ENCODE data around the gene LRP1-AS. TPM values are rescaled to one million over a fixed set of nuclear protein-coding genes. Genes with fewer than 3 reads are reported as not detected.

Gene LRP1-AS
- total RNA-seq, 2 experiments from 2014 or later: not detected

DNA sequence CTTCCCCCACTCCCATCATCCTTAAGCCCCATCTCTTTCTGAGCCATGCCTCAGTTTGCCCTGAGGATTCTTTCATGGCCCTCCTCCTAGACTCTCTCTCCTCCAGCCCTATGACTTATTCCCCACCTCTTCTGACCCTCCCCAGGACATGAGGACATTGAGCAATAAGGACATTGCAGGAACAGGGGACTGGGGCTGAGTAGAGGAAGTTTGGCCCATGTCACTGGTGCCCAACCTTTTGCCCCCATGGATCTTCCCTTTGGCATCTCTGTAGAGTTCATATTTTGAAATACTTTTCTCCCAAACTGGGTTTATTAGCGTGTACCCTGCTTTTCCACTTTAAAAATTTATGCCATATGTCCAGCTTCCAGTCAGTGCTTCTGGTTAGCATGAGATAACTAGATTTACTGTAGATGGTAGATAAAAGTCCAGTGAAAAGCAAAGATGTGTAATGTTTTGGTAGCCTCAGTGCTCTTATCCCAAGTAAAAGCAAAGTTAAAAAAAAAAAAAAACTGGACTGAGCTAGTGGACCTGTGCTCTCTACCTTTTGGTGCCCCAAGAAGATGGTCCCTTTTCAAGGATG lies 6.1 kb upstream of the LRP1-AS start:
- peaks cover 7% of the 10 kb centered on the region for H3K4me1 Mint-ChIP-seq
- H3K9me3 Mint-ChIP-seq (ENCODE audit: low read depth): no peaks in the 10 kb centered on the region
- H3K4me3 Mint-ChIP-seq: no peak overlapping the region
- ATAC-seq (no peak), DNase-seq (no peak)
- H3K27me3 Mint-ChIP-seq: peaks cover 3% of the 10 kb centered on the region
- no peak overlapping the region for H3K27ac Mint-ChIP-seq
- CTCF ChIA-PET: interaction anchor here (1.3 kb wide), 1 partner anchor 29 kb away, joined by 3 read pairs; no protein-coding TSS in a partner anchor
- H3K36me3 Mint-ChIP-seq: no peaks in the 10 kb centered on the region

- Mint-ChIP-seq H3K27me3 (peaks cover 3% of the 10 kb centered on the region), H3K4me3 (no peak overlapping the region), H3K36me3 (no peaks in the 10 kb centered on the region), H3K27ac (no peak overlapping the region), H3K4me1 (peaks cover 2% of the 10 kb centered on the region), H3K9me3 (ENCODE audit: low read depth) (no peaks in the 10 kb centered on the region)
- CTCF ChIA-PET: interaction anchor here (1.3 kb wide), 1 partner anchor 30 kb away, joined by 3 read pairs; no protein-coding TSS in a partner anchor
- ATAC-seq (no peak), DNase-seq (no peak)
Measured at GRCh38 chr12:57152639-57153038, 5.2 kb upstream of the LRP1-AS start.

DNA sequence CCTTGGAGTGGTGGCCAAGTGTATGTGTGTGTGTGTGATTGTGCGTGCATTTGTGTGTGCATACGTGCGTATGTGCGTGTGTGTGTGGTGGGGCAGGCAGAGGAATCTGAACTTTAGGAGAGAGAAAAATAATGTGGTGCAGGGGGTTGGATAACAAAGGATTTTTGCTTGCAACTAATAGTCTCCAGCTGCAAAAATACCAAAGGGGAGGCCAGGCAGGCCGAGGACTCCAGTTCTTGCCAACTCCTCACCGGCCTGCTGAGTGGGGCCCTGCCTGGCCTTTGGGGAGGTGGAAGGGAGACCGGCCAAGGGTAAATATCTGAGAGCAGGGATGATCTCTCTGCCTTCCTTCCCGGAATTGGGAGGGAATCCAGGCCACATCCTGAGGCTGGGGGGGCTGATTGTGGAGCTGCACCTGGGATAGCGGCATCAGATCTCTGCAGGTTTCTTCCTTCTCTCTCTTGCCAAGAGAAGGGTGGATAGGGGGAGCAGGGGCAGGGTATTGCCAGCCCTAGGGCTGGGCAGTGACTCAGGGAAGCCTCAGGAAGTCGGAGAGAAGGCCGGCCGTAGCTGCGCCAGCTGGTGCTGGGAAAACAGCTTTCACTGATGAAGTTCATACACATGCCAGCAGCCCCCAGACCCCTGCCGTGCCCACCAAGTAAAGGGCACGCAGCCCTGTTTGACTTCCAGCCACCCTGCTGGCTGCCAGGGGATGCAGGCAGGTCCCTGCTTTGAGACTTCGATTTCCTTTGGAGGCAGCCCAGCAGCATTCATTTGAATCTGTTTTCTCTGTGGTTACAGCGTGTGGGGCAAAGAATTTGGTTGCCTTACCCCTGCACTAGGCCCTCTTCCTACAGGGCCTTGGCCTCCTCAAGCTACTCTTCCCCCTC lies 4.6 kb upstream of the LRP1-AS start:
- H3K27me3 Mint-ChIP-seq: peaks cover 3% of the 10 kb centered on the region
- no peaks in the 10 kb centered on the region for H3K9me3 Mint-ChIP-seq (ENCODE audit: low read depth)
- CTCF ChIA-PET: no interaction called here
- ATAC-seq (no peak), DNase-seq (no peak)
- no peak overlapping the region for H3K27ac Mint-ChIP-seq
- H3K36me3 Mint-ChIP-seq: no peaks in the 10 kb centered on the region
- no peak overlapping the region for H3K4me3 Mint-ChIP-seq
- H3K4me1 Mint-ChIP-seq: no peaks in the 10 kb centered on the region

DNA sequence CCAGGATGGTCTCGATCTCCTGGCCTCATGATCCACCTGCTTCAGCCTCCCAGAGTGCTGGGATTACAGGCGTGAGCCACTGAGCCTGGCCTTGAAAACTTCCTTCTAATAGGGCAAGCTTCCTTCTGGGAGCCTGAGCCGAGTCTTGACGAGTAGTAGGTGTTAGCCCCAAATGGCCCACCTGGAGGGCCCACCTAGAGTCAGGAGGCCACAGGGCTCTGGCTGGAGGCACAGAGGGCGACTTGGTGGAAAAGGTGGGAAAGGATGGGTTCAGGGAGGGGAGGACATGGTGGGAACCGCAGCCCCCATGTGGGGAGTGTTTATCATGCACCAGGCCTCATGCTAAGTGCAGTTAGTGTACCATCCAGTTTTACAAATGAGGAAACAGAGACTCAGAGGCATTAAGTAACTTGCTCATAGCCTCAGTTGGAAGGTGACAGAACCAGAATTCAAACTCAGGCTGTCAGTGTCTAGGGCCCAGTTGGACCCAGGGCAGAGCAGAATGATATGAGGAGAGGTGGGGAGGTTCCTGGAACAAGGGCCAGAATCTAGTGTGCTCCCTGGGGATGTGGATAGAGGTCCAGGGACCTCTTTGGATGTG lies 3.1 kb upstream of the LRP1-AS start:
- H3K27me3 Mint-ChIP-seq: no peaks in the 10 kb centered on the region
- CTCF ChIA-PET: interaction anchor here (3.5 kb wide), 1 partner anchor 26 kb away, joined by 14 read pairs; no protein-coding TSS in a partner anchor
- no peaks in the 10 kb centered on the region for H3K36me3 Mint-ChIP-seq
- no peak for ATAC-seq
- no peak overlapping the region for H3K27ac Mint-ChIP-seq
- no peak overlapping the region for H3K4me3 Mint-ChIP-seq
- DNase-seq: no peak
- no peaks in the 10 kb centered on the region for H3K9me3 Mint-ChIP-seq (ENCODE audit: low read depth)
- no peaks in the 10 kb centered on the region for H3K4me1 Mint-ChIP-seq

DNA sequence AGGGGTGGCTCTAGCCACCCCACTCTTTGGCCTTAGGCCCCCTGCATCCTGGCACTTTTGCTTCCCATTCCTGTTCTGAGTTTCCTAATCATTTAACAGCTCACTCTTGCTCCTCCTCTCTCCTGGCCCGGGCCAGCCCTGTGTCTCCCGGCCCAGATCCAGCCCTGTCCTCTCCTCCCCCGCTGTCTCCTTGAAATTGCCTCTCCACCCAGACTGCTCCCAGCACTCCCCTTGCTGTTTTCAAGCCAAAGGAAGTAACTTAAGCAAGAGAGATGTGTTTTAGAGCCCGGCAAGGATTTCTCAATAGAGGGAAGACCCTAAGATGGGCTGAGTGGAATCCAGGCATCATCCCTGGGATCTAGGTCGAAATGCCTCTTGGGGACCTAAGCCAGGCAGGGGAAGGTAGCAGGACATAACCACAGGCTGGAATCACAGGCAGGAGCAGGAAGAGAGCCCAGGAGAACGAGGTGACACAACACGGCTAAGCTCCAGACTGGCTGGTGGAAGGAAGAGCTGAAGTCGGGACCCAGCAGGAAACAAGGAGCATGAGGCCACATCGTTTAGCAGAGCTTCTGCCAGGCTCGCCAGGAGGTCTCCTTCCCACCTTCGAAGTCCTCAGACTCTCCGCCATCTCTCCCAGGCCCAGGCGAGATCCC lies 2.0 kb upstream of the LRP1-AS start:
- H3K36me3 Mint-ChIP-seq: no peaks in the 10 kb centered on the region
- H3K9me3 Mint-ChIP-seq (ENCODE audit: low read depth): no peaks in the 10 kb centered on the region
- H3K27me3 Mint-ChIP-seq: no peaks in the 10 kb centered on the region
- ATAC-seq: no peak
- H3K27ac Mint-ChIP-seq: no peak overlapping the region
- CTCF ChIA-PET: interaction anchor here (3.5 kb wide), 1 partner anchor 25 kb away, joined by 14 read pairs; no protein-coding TSS in a partner anchor
- no peaks in the 10 kb centered on the region for H3K4me1 Mint-ChIP-seq
- no peak overlapping the region for H3K4me3 Mint-ChIP-seq
- DNase-seq: no peak

DNA sequence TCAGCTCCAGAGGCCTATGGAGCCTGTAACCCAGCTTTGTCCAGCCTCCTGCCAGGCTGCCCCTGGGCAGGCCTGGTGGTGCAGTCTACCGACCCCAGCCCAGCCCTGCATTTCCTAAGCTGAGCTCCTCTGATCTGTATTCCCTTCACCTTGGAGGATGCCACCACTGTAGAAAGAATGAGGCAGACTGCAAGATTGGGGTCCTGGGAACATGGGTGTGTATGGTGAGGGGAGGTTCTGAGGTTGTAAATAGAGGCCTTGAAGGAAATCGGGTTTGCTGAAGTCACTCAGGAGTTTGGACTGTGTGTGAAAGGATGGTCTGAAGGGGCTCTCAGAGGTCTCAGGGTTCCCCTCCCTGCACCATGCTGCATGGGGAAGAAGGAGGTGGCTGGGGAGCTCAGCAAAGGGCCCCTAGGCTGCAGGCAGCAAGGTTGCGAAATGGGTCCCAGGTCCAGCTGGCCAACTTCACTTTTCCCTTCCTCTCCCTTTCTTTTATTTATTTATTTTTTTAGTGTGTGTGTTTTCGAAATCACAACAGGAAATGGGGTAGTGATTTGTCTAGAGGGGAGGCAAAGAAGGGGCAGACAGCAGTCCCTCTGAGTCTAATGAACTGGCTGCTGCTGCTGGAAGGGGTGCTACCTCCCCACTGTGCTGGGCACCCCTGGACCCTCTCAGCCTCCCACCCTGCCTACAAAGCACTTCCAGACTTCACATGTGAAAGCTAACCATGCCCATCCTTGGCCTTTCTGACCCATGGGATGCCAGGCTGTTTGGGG lies 1.2 kb upstream of the LRP1-AS start:
- Mint-ChIP-seq H3K27ac (no peak overlapping the region), H3K27me3 (no peaks in the 10 kb centered on the region), H3K4me3 (no peak overlapping the region), H3K9me3 (ENCODE audit: low read depth) (no peaks in the 10 kb centered on the region), H3K36me3 (no peaks in the 10 kb centered on the region), H3K4me1 (no peaks in the 10 kb centered on the region)
- DNase-seq (no peak), ATAC-seq (no peak)
- CTCF ChIA-PET: interaction anchor here (3.5 kb wide), 1 partner anchor 24 kb away, joined by 14 read pairs; no protein-coding TSS in a partner anchor

DNA sequence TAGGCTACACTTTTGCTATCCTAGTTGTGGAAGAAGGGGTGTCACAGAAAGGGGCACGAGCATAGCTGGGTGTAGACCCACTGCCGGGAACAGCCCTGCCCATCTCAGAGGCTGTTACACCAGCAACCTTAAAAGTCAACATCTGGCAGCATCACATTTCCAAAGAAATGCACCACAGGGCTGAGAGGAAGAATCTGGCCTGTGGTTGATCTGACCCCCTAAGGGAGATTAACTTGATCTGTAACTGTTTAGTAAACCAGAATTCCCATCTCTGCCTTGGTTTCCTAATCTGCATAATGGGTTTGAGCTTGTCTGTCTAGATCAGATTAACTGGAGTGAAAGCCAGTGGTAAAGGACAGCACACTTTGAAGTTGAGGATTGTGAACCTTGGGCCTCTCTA lies 1.3 kb downstream of the LRP1-AS start:
- CTCF ChIA-PET: interaction anchor here (1.7 kb wide), 1 partner anchor 22 kb away, joined by 6 read pairs; no protein-coding TSS in a partner anchor
- ATAC-seq (no peak), DNase-seq (no peak)
- Mint-ChIP-seq H3K4me3 (no peak overlapping the region), H3K36me3 (no peaks in the 10 kb centered on the region), H3K27ac (no peak overlapping the region), H3K9me3 (ENCODE audit: low read depth) (no peaks in the 10 kb centered on the region), H3K4me1 (no peaks in the 10 kb centered on the region), H3K27me3 (no peaks in the 10 kb centered on the region)

- ATAC-seq (no peak), DNase-seq (no peak)
- H3K36me3 Mint-ChIP-seq: no peaks in the 10 kb centered on the region
- CTCF ChIA-PET: interaction anchor here (1.7 kb wide), 1 partner anchor 21 kb away, joined by 6 read pairs; no protein-coding TSS in a partner anchor
- no peaks in the 10 kb centered on the region for H3K9me3 Mint-ChIP-seq (ENCODE audit: low read depth)
- H3K27me3 Mint-ChIP-seq: no peaks in the 10 kb centered on the region
- H3K27ac Mint-ChIP-seq: no peak overlapping the region
- no peaks in the 10 kb centered on the region for H3K4me1 Mint-ChIP-seq
- no peak overlapping the region for H3K4me3 Mint-ChIP-seq
Measured at GRCh38 chr12:57145460-57146059, 1.9 kb downstream of the LRP1-AS start.

DNA sequence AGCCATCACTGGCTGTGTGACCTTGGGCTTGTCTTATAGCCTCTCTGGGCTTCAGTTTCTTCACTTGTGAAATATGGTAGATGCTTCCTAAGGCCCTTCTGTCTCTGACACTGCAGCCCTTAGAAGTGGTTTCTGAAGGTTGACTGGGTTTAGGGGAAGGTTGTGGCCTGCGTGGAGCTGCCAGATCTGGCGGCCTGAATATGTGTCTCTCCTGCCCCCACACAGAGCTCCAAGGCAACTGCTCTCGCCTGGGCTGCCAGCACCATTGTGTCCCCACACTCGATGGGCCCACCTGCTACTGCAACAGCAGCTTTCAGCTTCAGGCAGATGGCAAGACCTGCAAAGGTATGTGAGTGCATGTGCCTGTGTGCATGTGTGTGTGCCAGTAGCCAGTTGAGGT lies 4.0 kb downstream of the LRP1-AS start:
- Mint-ChIP-seq H3K27me3 (no peaks in the 10 kb centered on the region), H3K4me3 (no peak overlapping the region), H3K4me1 (no peaks in the 10 kb centered on the region), H3K27ac (no peak overlapping the region), H3K9me3 (ENCODE audit: low read depth) (no peaks in the 10 kb centered on the region), H3K36me3 (no peaks in the 10 kb centered on the region)
- DNase-seq (no peak), ATAC-seq (peak; percentile 27)
- CTCF ChIA-PET: interaction anchor here (3.7 kb wide), 1 partner anchor 19 kb away, joined by 15 read pairs; no protein-coding TSS in a partner anchor

DNA sequence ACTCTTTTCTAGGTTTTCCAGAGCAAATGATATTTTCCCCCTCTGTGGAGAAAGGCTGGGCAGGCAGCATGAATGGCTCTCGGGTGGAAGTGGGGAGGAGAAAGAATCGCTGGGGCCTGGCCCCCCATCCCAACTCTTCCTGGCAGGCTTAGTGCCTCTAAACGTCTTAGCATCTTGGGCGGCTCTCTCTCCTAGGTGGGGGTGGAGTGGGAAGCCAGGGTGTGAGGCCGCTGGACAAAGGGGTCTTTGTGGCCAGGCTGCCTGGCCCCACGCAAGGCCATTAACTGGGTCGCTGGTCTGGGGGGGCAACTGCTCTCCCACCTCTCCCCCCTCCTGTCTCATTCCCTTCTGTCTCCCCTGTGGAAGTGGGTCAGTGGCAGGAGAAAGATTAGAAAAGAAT lies 4.7 kb downstream of the LRP1-AS start:
- ATAC-seq: no peak
- CTCF ChIA-PET: interaction anchor here (3.7 kb wide), 1 partner anchor 18 kb away, joined by 15 read pairs; no protein-coding TSS in a partner anchor

GRCh38 chr12:57142121-57142520 lies 5.3 kb downstream of the LRP1-AS start:
- H3K4me1 Mint-ChIP-seq: no peaks in the 10 kb centered on the region
- no peak overlapping the region for H3K4me3 Mint-ChIP-seq
- CTCF ChIA-PET: interaction anchor here (3.7 kb wide), 1 partner anchor 18 kb away, joined by 15 read pairs; no protein-coding TSS in a partner anchor
- H3K9me3 Mint-ChIP-seq (ENCODE audit: low read depth): no peaks in the 10 kb centered on the region
- no peaks in the 10 kb centered on the region for H3K36me3 Mint-ChIP-seq
- DNase-seq (no peak), ATAC-seq (no peak)
- H3K27me3 Mint-ChIP-seq: no peaks in the 10 kb centered on the region
- H3K27ac Mint-ChIP-seq: no peak overlapping the region

More for the DNA sequence above, 4.7 kb downstream of the LRP1-AS start:
- H3K4me3 Mint-ChIP-seq: no peak overlapping the region
- H3K9me3 Mint-ChIP-seq (ENCODE audit: low read depth): no peaks in the 10 kb centered on the region
- no peak overlapping the region for H3K27ac Mint-ChIP-seq
- H3K36me3 Mint-ChIP-seq: no peaks in the 10 kb centered on the region
- no peaks in the 10 kb centered on the region for H3K27me3 Mint-ChIP-seq
- H3K4me1 Mint-ChIP-seq: no peaks in the 10 kb centered on the region
- DNase-seq: no peak

GRCh38 chr12:57141249-57141648 lies 6.2 kb downstream of the LRP1-AS start:
- Mint-ChIP-seq H3K9me3 (ENCODE audit: low read depth) (no peaks in the 10 kb centered on the region), H3K27ac (no peak overlapping the region), H3K36me3 (no peaks in the 10 kb centered on the region), H3K4me1 (no peaks in the 10 kb centered on the region), H3K27me3 (no peaks in the 10 kb centered on the region), H3K4me3 (no peak overlapping the region)
- DNase-seq (no peak), ATAC-seq (no peak)
- CTCF ChIA-PET: interaction anchor here (3.7 kb wide), 1 partner anchor 17 kb away, joined by 15 read pairs; no protein-coding TSS in a partner anchor

All from activated CD8-positive, alpha-beta memory T cell treated with anti-CD3 and anti-CD28 coated beads, Interleukin-2, amount 10 ng/mL, durations not matched to agents 7 days and 5 days (primary cell).